ENCODE measurements around the gene LIF. TPM values are rescaled to one million over a fixed set of nuclear protein-coding genes. Genes with fewer than 3 reads are reported as not detected.

The LIF gene
- total RNA-seq, 3 donors from 2014 or later (not counting 1 experiment from before 2014, with no cell fraction given) = 2.0 to 2.7 (median 2.6) TPM

DNA sequence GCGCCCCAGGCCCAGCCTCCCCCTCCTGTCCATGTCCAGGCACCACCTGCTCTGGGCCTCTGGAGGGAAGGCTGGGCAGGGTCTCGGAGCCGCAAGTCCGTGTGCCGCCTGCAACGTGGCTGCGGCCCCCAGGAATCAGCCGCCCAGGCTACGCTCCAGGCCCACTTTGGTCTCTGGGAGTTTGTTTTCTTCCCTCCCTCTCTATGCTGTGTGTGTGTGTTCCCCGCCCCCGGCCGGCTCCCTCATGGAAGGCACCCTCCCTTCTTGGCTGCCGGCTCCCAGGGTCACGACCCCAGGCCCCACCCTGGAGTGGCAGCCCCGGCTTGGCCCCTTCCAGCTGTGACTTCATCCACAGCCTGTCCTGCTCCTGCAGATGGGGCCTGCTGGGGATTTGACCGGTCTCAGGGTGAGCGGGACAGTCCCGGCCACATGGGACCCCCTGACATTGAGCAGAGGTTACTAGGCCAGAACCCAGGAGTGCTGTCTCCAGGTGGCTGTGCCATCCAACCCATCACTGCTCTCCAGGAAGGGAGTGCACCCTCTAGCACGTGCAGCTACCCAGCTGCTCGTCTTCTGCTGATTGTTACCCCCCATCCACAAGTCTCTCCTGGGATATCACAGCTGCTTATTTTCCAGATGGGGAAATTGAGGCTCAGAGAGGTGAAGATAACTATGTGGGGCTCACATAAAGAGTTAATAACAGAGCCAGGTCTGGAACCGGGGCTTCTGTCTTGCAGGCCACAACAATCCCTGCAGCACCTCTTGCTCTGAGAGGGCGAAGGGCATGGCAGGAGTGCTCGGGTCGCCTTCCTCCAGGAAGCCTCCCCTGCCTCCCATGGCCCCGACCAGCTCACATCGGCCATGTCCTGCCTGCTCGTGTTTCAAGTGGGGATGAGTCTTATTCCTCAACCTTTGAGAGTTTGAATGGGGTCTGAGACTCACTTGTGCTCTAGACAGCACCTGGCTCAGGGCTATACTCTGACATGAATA, 2.8 kb upstream of the LIF start:
- Histone ChIP-seq H3K4me3 (ENCODE audit: low read length) (no peak overlapping the region), H3K27me3 (ENCODE audit: control insufficient read depth, insufficient read depth, low read length) (peaks cover 11% of the 10 kb centered on the region), H3K9me3 (ENCODE audit: control insufficient read depth, insufficient read depth, low read length) (no peaks in the 10 kb centered on the region), H3K27ac (ENCODE audit: low read length) (no peak overlapping the region), H3K4me1 (ENCODE audit: control insufficient read depth, insufficient read depth, low read length) (peaks cover 85% of the 10 kb centered on the region), H3K36me3 (ENCODE audit: control insufficient read depth, insufficient read depth, low read length) (no peaks in the 10 kb centered on the region)
- no peak overlapping the region for H3K4me3 Mint-ChIP-seq
- ATAC-seq (no peak), DNase-seq (no peak)
- intact Hi-C loops (cut with micrococcal nuclease) = loop anchor here (5.0 kb wide), 1 partner anchor 38 kb away; the partner anchor contains the start of gene CASTOR1
- H3K27ac Mint-ChIP-seq = peak overlapping the region in 1 of 2 donors; percentile 9
- TF ChIP-seq, protein P1, sequence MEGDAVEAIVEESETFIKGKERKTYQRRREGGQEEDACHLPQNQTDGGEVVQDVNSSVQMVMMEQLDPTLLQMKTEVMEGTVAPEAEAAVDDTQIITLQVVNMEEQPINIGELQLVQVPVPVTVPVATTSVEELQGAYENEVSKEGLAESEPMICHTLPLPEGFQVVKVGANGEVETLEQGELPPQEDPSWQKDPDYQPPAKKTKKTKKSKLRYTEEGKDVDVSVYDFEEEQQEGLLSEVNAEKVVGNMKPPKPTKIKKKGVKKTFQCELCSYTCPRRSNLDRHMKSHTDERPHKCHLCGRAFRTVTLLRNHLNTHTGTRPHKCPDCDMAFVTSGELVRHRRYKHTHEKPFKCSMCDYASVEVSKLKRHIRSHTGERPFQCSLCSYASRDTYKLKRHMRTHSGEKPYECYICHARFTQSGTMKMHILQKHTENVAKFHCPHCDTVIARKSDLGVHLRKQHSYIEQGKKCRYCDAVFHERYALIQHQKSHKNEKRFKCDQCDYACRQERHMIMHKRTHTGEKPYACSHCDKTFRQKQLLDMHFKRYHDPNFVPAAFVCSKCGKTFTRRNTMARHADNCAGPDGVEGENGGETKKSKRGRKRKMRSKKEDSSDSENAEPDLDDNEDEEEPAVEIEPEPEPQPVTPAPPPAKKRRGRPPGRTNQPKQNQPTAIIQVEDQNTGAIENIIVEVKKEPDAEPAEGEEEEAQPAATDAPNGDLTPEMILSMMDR (IDR thresholded peaks at IDR 0.05) = no peak
- H3K36me3 Mint-ChIP-seq = no peaks in the 10 kb centered on the region
- H3K27me3 Mint-ChIP-seq (ENCODE audit: low read depth in 2 of 2) = peaks cover 31 to 36% of the 10 kb centered on the region in 2 donors
- peaks cover 21 to 46% of the 10 kb centered on the region in 2 donors for H3K4me1 Mint-ChIP-seq
- H3K9me3 Mint-ChIP-seq = no peaks in the 10 kb centered on the region
- 94% methylated on average over 26 of the region's 27 CpGs for WGBS (ENCODE audit: insufficient coverage)

DNA sequence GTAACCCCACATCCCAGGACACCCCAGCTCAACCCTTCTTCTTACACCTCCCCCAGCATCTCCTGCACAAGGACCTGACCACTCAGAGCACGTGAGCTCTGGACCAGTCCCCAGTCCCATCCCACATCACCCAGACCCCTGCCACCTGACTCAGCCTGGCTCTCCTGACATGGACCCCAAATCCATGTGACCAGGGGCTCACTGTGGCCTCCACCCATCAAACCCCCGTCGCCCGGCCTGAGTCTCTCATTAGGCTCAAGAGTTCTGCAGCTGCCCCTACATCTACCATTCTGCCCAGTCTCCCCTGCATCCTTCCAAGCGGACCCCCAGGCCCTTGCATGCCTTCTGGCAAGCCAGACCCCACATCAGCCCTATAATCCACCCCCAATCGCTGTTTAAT, 1.9 kb upstream of the LIF start:
- no peak overlapping the region for H3K27ac ChIP-seq (ENCODE audit: low read length)
- TF ChIP-seq, protein P1 (IDR thresholded peaks at IDR 0.05) = no peak
- H3K9me3 ChIP-seq (ENCODE audit: control insufficient read depth, insufficient read depth, low read length) = no peaks in the 10 kb centered on the region
- Mint-ChIP-seq H3K36me3 (no peaks in the 10 kb centered on the region), H3K9me3 (no peaks in the 10 kb centered on the region), H3K4me3 (peak overlapping the region; percentile 25), H3K4me1 (peaks cover 21 to 46% of the 10 kb centered on the region in 2 donors), H3K27ac (peak overlapping the region in 1 of 2 donors; percentile 9), H3K27me3 (ENCODE audit: low read depth in 2 of 2) (peaks cover 31 to 39% of the 10 kb centered on the region in 2 donors)
- WGBS (ENCODE audit: insufficient coverage) = 71% methylated on average over 6 of the region's 6 CpGs
- ATAC-seq (no peak), DNase-seq (no peak)
- H3K36me3 ChIP-seq (ENCODE audit: control insufficient read depth, insufficient read depth, low read length) = no peaks in the 10 kb centered on the region
- H3K27me3 ChIP-seq (ENCODE audit: control insufficient read depth, insufficient read depth, low read length) = peaks cover 11% of the 10 kb centered on the region
- no peak overlapping the region for H3K4me3 ChIP-seq (ENCODE audit: low read length)
- H3K4me1 ChIP-seq (ENCODE audit: control insufficient read depth, insufficient read depth, low read length) = peaks cover 80% of the 10 kb centered on the region
- intact Hi-C loops (cut with micrococcal nuclease) = loop anchor here (5.0 kb wide), 1 partner anchor 39 kb away; the partner anchor contains the start of gene CASTOR1

DNA sequence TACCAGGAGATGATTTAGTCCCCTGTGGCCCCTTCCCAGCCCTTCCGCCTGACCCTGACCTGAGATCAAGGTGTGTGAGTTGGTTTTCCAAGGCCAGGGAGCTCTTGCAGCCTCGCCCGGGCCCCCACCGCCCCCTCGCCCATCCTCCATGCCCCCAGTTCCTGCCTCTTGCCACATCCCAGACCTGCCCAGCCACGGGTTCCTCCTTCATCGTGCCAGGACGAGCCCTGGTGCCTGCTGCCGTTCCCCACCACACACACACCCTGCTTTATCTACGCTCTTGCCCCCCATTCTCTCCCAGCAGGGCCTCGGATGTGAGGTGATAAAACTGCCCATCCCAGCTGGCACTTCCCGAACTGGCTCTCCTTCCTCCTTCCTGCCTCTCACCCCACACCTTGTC, 1.4 kb upstream of the LIF start:
- H3K27ac Mint-ChIP-seq = peak overlapping the region in 1 of 2 donors; percentile 9
- no peaks in the 10 kb centered on the region for H3K9me3 ChIP-seq (ENCODE audit: control insufficient read depth, insufficient read depth, low read length)
- TF ChIP-seq, protein P1 (IDR thresholded peaks at IDR 0.05) = no peak
- 38% methylated on average over 12 of the region's 12 CpGs for WGBS (ENCODE audit: insufficient coverage)
- peaks cover 11% of the 10 kb centered on the region for H3K27me3 ChIP-seq (ENCODE audit: control insufficient read depth, insufficient read depth, low read length)
- no peaks in the 10 kb centered on the region for H3K9me3 Mint-ChIP-seq
- no peaks in the 10 kb centered on the region for H3K36me3 Mint-ChIP-seq
- no peak for DNase-seq
- peaks cover 21 to 43% of the 10 kb centered on the region in 2 donors for H3K4me1 Mint-ChIP-seq
- peaks cover 75% of the 10 kb centered on the region for H3K4me1 ChIP-seq (ENCODE audit: control insufficient read depth, insufficient read depth, low read length)
- H3K27me3 Mint-ChIP-seq (ENCODE audit: low read depth in 2 of 2) = peaks cover 31 to 39% of the 10 kb centered on the region in 2 donors
- H3K4me3 ChIP-seq (ENCODE audit: low read length) = no peak overlapping the region
- peak overlapping the region; percentile 25 for H3K4me3 Mint-ChIP-seq
- intact Hi-C loops (cut with micrococcal nuclease) = loop anchor here (5.0 kb wide), 1 partner anchor 39 kb away; the partner anchor contains the start of gene CASTOR1
- no peaks in the 10 kb centered on the region for H3K36me3 ChIP-seq (ENCODE audit: control insufficient read depth, insufficient read depth, low read length)
- ATAC-seq = no peak
- H3K27ac ChIP-seq (ENCODE audit: low read length) = no peak overlapping the region
